Stimulated activated CD8-positive, alpha-beta memory T cell treated with anti-CD3 and anti-CD28 coated beads, Interleukin-15, amount 100 ng/mL, for 48 hours (primary cell): Measurements from ENCODE around the gene LCE6A.

ENCODE experiments used
- DNase-seq, 2 donors: peaks; one replicate each; pipeline ENCODE4 v3.0.0-alpha.2; 2020; ENCODE audit warnings: low read depth in 2 of 2

The LCE6A gene

DNA sequence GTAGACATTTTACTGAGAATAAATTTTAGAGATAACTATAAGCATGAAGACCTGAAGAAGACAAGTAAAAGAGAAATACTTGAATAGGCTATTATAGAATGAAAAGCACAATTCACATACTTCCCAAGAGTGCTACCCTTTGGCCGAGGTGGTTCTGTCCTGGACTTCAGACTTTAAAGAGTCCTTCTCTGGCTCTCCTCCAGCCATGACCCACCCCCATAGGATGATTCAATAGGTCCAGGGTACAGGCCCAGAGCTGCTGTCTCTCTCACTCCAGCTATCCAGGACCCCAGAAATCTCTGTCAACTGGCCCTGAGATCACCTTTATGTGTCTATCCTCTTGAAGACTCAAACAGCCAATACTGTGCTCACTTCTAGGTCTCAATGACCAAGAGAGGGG lies 34.2 kb downstream of the LCE6A start:
- no peak for DNase-seq

GRCh38 chr1:152878042-152878441 lies 35.4 kb downstream of the LCE6A start, which contains the start of gene SMCP:
SMCP (plus strand) TSS chr1:152878322; CDS start chr1:152884423, 6,101 bp downstream.
- DNase-seq, result no peak

DNA sequence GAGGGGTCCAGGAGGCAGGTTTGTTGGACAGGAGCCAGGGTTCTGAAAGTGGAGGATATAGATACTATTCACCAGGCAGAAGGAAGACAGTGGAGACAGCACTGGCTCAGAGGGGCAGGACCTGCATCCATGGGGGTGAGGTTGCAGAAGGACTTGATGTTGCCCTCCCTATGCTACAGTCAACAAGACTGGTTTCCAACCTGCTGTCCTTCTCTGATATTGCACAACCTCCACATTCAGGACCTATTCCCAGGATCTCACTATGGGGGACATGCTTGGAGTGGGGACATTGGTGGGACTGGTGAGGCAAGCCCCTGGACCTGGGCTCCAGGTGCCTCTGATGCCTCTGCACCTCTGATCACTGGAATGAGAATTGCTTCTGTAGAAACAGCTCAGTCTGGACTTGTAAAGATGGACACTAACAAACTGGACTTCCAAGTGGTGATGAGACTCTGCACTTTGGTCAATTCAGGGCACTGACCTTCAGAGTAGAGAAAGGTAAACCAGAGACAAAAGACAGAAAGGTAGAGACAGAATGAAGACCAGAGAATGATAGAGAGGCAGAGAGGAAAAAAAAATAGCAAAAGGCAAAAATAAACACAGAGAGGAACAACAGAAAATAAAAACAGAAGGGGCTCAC lies 37.0 kb downstream of the LCE6A start:
- DNase-seq, result no peak

DNA sequence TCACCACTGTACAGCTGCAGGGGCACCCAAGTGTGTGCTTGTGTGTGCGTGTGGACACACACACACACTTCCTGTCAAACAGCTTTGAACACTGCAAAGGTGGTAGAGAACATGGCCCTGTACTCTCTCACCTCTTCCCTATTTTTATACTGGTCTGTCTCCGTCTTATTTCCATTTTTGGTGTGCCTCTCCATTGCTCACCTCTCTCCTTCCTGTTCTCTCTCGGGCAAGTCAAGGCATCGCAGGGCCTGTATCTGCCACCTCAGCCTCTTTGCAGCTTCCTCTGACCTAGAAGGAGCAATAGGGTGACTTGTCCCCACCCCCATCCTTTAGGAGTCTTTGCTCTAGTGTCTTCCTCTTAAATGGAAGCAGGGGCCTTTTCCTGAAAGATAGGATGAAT lies 37.7 kb downstream of the LCE6A start:
- no peak for DNase-seq

- no peak for DNase-seq
Measured at GRCh38 chr1:152880907-152881306, 38.3 kb downstream of the LCE6A start.

DNA sequence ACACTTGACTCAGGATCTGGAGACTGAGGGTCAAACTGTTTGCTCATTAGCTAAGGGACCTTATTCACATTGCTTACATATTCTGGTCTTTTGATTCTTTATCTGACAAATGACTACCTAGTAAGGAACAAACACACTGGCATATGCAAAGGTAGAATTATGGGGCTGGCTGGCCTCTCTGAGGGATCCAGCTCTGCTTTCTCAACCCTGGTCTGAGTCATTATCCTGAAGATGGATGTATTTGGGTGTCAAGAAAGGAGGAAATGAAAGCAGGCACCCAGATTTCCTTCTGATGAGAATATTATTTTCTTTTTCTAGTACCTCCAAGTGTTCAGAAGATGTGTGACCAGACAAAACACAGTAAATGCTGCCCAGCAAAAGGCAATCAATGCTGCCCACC lies 41.4 kb downstream of the LCE6A start:
- no peak for DNase-seq

- no peak for DNase-seq
Measured at GRCh38 chr1:152884506-152884905, 41.9 kb downstream of the LCE6A start.

DNA sequence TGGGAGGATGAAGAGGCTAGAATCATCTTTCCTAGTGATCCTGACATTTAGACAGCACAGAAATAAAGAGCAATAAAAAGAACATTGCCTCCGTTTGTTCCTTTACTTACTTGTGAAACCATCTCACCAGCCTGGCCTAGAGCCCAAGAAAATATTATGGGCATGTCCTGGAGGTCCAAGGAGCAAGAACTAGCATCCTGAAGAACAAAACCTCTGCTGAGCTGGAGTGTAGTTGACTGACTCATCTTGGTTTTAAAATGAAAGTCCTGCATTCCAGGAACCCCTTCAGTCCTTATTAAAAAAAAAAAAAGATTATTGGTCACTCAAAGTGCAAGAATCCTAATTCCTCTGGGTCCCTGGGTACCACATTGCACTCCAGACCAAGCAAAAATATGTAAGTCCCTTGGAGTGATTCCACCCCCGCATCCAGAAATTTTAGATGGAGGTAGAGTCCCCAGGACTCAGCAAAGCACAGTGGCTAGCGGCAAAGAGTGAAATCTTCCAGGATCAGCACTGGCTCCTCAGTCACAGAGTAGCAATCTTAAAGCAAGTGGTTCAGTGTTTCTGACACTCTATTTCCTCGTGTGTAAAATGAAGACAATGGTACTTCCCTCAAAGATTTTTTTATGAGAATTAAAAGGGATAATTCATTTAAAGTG lies 42.4 kb downstream of the LCE6A start:
- no peak for DNase-seq

DNA sequence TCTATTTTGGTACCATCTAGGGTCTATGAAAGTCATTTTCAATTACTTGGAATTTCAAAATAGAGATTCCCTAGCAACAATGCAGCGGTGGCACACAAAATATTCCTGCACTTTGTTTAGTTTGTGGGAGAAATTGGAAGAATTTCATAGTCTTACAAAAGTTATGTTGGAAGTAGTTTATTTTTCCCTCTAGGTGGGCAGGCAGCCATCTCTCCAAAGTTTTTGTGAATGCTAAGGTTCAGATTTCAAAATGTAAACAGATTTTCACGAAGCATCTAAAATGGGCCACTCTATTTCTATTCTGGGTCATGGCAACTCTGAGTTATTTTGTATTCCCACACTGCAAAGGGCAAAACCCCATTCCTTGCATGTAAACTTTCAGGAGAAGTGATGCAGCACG lies 43.4 kb downstream of the LCE6A start:
- DNase-seq, result no peak

GRCh38 chr1:152886758-152887409 lies 44.2 kb downstream of the LCE6A start:
- DNase-seq, result no peak

- DNase-seq, result no peak
Measured at GRCh38 chr1:152888126-152888525, 45.5 kb downstream of the LCE6A start.
